ENCODE measurements around the gene EME1.
"Not testable (repeated sequence)": the region's sequence is repeated elsewhere in the genome, so short reads cannot be mapped to it uniquely, and the experiment has no call there.

Gene EME1

DNA sequence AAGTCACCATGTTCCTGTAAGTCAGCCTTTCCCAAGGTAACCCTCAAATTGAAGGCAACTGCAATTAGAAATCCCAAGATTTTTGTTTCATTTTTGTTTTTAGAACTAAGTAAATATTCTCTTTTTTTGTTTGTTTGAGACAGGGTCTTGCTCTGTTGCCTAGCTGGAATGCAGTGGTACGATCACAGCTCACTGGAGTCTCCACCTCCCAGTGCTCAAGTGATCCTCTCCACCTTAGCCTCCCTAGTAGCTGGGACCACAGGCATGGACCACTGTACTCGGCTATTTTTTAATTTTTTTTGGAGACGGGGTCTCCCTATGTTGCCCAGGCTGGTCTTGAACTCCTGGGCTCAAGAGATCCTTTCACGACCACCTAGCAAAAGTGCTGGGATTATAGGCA is 34.9 kb downstream of the EME1 start:
- no peak overlapping the region for H3K4me3 ChIP-seq (replicated peaks; ENCODE audit: low read depth, low read length)
- TF ChIP-seq, protein P1, sequence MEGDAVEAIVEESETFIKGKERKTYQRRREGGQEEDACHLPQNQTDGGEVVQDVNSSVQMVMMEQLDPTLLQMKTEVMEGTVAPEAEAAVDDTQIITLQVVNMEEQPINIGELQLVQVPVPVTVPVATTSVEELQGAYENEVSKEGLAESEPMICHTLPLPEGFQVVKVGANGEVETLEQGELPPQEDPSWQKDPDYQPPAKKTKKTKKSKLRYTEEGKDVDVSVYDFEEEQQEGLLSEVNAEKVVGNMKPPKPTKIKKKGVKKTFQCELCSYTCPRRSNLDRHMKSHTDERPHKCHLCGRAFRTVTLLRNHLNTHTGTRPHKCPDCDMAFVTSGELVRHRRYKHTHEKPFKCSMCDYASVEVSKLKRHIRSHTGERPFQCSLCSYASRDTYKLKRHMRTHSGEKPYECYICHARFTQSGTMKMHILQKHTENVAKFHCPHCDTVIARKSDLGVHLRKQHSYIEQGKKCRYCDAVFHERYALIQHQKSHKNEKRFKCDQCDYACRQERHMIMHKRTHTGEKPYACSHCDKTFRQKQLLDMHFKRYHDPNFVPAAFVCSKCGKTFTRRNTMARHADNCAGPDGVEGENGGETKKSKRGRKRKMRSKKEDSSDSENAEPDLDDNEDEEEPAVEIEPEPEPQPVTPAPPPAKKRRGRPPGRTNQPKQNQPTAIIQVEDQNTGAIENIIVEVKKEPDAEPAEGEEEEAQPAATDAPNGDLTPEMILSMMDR (IDR thresholded peaks at IDR 0.05; ENCODE audit: low read length, missing control alignments): no peak
- DNase-seq (ENCODE audit: low read depth): no peak

DNA sequence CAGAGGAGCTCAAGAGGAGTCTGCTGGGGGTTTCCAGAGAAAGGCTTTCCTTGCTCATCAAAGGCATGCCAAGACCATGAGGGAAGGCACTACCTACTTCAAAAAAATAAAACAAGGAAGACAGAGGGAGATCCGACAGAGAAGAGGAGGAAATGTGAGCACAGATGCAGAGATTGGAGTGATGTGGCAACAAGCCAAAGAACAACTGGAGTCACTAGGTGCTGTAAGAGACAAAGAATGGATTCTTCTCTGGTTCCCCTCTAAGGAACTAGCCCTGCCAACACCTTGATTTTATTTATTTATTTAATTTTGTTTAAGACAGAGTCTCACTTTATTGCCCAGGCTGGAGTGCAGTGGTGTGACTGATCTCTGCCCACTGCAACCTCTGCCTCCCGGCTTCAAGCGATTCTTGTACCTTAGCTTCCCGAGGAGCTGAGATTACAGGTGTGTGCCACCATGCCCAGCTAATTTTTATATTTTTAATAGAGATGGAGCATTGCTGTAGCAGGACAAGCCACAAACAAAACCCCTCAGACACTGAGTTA is 39.2 kb downstream of the EME1 start:
- no peak overlapping the region for H3K4me3 ChIP-seq (replicated peaks; ENCODE audit: low read depth, low read length)
- TF ChIP-seq, protein P1 (IDR thresholded peaks at IDR 0.05; ENCODE audit: low read length, missing control alignments): no peak
- no peak for DNase-seq (ENCODE audit: low read depth)

DNA sequence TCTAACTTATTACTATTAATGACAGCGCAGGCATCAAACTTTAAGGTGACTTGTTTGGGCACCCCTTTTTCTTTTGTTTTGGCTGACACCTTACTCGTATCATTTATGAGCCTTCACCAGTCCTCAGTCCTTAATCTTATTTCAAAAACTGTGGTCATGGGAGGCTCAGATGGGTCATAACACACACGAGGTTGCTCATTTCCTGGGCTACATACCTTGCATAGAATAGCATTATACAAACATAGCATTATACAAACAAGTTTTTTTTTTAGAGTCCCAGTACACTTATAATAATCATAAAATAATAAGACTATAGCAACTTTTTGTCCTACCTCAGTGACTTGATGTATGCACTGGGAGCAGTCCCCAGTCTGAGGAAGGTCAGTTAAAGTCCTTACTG is 41.8 kb downstream of the EME1 start:
- H3K4me3 ChIP-seq (replicated peaks; ENCODE audit: low read depth, low read length): no peak overlapping the region
- TF ChIP-seq, protein P1 (IDR thresholded peaks at IDR 0.05; ENCODE audit: low read length, missing control alignments): no peak
- no peak for DNase-seq (ENCODE audit: low read depth)

DNA sequence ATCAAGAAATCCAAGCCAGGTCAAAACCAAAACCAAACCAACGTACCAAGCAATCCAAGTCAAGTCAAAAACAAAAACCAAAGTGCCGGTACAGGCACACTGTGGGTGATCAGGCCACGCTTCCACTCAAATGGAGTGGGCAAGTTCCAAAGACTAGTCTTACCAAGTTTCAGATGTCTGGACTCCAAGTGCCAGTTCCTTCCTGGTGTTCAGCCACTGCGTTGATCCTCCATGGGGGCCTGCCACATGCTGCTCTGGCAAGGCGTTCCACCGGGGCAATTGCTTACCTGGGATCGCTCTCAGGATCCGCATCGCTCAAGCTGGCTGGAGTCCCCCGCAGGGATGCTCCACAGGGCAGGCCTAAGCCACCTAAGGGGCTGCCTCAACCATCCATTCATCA is 46.5 kb downstream of the EME1 start:
- not testable (repeated sequence) for DNase-seq (ENCODE audit: low read depth); H3K4me3 ChIP-seq (replicated peaks; ENCODE audit: low read depth, low read length)

DNA sequence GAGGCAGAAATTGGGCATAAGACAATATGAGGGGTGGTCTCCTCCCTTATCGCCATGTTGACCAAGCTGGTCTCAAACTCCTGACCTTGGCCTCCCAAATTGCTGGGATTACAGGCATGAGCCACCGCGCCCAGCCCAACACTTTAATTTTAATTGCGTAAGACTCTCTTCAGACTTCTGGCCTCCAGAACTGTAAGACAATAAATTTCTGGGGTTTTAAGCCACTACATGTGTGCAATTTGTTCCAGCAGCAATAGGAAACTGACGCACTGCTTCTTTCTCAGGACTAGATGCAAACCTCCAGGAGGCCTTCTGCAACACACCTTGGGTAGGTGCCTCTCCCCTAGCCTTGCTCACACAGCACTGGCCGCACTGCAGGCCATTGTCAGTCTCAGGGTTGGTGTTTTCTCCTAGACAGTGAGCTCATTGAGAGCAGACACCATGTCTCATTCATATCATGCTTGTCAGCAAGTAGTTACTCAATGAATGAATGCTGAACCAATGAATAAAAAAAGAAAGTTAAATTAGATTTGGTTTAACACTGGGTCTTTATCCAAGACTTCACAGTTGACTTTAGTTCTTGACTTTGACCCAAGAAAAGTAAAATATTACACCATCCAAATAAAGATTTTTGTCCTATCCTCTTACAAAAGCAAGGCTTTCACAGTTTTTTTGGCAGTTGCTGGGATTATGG is 47.5 kb downstream of the EME1 start:
- TF ChIP-seq, protein P1 (IDR thresholded peaks at IDR 0.05; ENCODE audit: low read length, missing control alignments): no peak
- peak; percentile 48 for DNase-seq (ENCODE audit: low read depth)
- H3K4me3 ChIP-seq (replicated peaks; ENCODE audit: low read depth, low read length): no peak overlapping the region

DNA sequence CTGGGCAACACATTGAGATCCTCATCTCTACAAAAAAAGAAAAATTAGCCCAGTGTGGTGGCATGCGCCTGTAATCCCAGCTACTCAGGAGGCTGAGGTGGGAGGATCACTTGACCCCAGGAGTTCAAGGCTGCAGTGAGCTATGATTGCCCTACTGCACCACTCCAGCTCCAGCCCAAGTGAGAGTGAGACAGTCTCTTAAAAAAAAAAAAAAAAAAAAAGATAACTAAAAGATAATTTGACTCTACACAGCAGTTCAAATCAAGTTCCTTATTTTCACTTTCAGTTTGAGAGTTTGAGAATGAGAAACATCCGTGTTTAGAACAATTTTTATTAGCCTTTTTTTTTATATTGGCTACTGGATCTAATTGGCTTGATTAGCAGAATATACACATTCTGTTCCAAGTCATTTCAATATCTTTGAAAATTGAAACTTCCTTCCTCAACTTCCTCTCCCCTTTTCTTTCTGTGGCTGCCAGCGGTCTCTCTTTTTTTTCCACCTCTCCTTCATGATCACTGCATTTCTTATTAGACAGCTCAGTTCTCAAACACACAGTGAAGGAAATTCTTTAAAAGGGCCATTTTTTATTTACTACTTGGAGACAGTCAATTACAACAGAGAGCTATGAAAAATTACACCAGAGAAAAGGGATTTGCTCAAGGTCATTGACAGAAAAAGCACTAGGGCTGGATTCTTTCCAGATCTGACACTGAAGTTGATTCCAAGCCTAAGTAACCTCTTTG is 48.5 kb downstream of the EME1 start:
- DNase-seq (ENCODE audit: low read depth): peak; percentile 32
- H3K4me3 ChIP-seq (replicated peaks; ENCODE audit: low read depth, low read length): peak overlapping the region; percentile 16
- TF ChIP-seq, protein P1 (IDR thresholded peaks at IDR 0.05; ENCODE audit: low read length, missing control alignments): no peak

DNA sequence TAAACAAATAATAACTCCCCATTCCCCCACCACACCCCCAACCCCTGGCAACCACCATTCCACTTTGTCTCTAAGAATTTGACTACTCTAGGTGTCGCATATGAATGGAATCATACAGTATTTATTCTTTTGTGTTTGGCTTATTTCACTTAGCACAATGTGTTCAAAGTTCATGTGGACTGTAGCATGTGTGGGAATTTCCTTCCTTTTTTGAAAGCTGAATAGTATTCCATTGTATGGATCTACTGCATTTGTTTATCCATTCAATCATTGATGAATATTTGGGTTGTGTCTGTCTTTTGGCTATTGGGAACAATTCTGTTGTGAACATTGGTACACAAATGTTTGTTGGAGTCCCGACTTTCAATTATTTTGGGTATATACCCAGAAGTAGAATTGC is 49.7 kb downstream of the EME1 start:
- TF ChIP-seq, protein P1 (IDR thresholded peaks at IDR 0.05; ENCODE audit: low read length, missing control alignments): no peak
- no peak overlapping the region for H3K4me3 ChIP-seq (replicated peaks; ENCODE audit: low read depth, low read length)
- DNase-seq (ENCODE audit: low read depth): no peak

All from fibroblast of pulmonary artery (primary cell).